ENCODE results near the gene GLT8D1. TPM values are rescaled to one million over a fixed set of nuclear protein-coding genes. Genes with fewer than 3 reads are reported as not detected.

The GLT8D1 gene
- total RNA-seq, 3 donors from 2014 or later, result 44.5 to 65.7 (median 56.4) TPM

GRCh38 chr3:52724511-52724910 lies 18.9 kb upstream of the GLT8D1 start:
- intact Hi-C loops (cut with DNase I; ENCODE audit: low total_unique reads), result no loop called here
- Histone ChIP-seq H3K27ac (no peak overlapping the region), H3K36me3 (no peaks in the 10 kb centered on the region), H3K9me3 (peaks cover 0 to 4% of the 10 kb centered on the region in 2 donors), H3K4me1 (no peaks in the 10 kb centered on the region), H3K4me3 (no peak overlapping the region), H3K27me3 (no peaks in the 10 kb centered on the region)
- no peak for DNase-seq (ENCODE audit: low spot score in 2 of 2)
- TF ChIP-seq, protein P1, sequence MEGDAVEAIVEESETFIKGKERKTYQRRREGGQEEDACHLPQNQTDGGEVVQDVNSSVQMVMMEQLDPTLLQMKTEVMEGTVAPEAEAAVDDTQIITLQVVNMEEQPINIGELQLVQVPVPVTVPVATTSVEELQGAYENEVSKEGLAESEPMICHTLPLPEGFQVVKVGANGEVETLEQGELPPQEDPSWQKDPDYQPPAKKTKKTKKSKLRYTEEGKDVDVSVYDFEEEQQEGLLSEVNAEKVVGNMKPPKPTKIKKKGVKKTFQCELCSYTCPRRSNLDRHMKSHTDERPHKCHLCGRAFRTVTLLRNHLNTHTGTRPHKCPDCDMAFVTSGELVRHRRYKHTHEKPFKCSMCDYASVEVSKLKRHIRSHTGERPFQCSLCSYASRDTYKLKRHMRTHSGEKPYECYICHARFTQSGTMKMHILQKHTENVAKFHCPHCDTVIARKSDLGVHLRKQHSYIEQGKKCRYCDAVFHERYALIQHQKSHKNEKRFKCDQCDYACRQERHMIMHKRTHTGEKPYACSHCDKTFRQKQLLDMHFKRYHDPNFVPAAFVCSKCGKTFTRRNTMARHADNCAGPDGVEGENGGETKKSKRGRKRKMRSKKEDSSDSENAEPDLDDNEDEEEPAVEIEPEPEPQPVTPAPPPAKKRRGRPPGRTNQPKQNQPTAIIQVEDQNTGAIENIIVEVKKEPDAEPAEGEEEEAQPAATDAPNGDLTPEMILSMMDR (IDR thresholded peaks at IDR 0.05), result no peak
- no peak for TF ChIP-seq POLR2A (IDR thresholded peaks at IDR 0.05)
- no peak for TF ChIP-seq POLR2AphosphoS5 (IDR thresholded peaks at IDR 0.05)

GRCh38 chr3:52723935-52724334 lies 18.3 kb upstream of the GLT8D1 start:
- H3K4me3 ChIP-seq, result no peak overlapping the region
- no peaks in the 10 kb centered on the region for H3K27me3 ChIP-seq
- no peak for DNase-seq (ENCODE audit: low spot score in 2 of 2)
- H3K36me3 ChIP-seq, result no peaks in the 10 kb centered on the region
- intact Hi-C loops (cut with DNase I; ENCODE audit: low total_unique reads), result no loop called here
- peaks cover 0 to 4% of the 10 kb centered on the region in 2 donors for H3K9me3 ChIP-seq
- TF ChIP-seq POLR2AphosphoS5 (IDR thresholded peaks at IDR 0.05) (no peak), POLR2A (IDR thresholded peaks at IDR 0.05) (no peak)
- TF ChIP-seq, protein P1 (IDR thresholded peaks at IDR 0.05), result no peak
- no peak overlapping the region for H3K27ac ChIP-seq
- H3K4me1 ChIP-seq, result no peaks in the 10 kb centered on the region

DNA sequence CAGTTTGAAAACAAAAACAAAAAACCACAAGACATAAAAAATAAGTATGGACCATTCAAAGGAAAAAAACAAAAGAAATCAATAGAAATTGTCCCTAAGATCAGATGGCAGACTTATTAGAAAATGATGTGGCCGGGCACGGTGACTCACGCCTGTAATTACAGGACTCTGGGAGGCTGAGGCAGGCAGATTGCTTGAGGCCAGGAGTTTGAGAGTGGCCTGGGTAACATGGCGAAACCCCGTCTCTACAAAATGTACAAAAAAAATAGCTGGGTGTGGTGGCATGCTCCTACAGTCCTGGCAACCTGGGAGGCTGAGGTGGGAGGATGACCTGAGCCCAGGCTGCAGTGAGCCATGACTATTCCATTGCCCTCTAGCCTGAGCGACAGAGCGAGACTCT lies 16.9 kb upstream of the GLT8D1 start:
- no peak for DNase-seq (ENCODE audit: low spot score in 2 of 2)
- Histone ChIP-seq H3K9me3 (peaks cover 0 to 4% of the 10 kb centered on the region in 2 donors), H3K4me3 (no peak overlapping the region), H3K36me3 (no peaks in the 10 kb centered on the region), H3K4me1 (no peaks in the 10 kb centered on the region), H3K27me3 (no peaks in the 10 kb centered on the region), H3K27ac (no peak overlapping the region)
- intact Hi-C loops (cut with DNase I; ENCODE audit: low total_unique reads), result no loop called here
- TF ChIP-seq POLR2AphosphoS5 (IDR thresholded peaks at IDR 0.05) (no peak), POLR2A (IDR thresholded peaks at IDR 0.05) (no peak)
- TF ChIP-seq, protein P1 (IDR thresholded peaks at IDR 0.05), result no peak

- no peak overlapping the region for H3K4me3 ChIP-seq
- H3K9me3 ChIP-seq, result peaks cover 0 to 4% of the 10 kb centered on the region in 2 donors
- no peak for TF ChIP-seq POLR2AphosphoS5 (IDR thresholded peaks at IDR 0.05)
- TF ChIP-seq, protein P1 (IDR thresholded peaks at IDR 0.05), result no peak
- TF ChIP-seq POLR2A (IDR thresholded peaks at IDR 0.05), result no peak
- intact Hi-C loops (cut with DNase I; ENCODE audit: low total_unique reads), result no loop called here
- no peaks in the 10 kb centered on the region for H3K36me3 ChIP-seq
- no peaks in the 10 kb centered on the region for H3K27me3 ChIP-seq
- H3K4me1 ChIP-seq, result no peaks in the 10 kb centered on the region
- no peak overlapping the region for H3K27ac ChIP-seq
- DNase-seq (ENCODE audit: low spot score in 2 of 2), result no peak
These were observed 16.1 kb upstream of the GLT8D1 start for GRCh38 chr3:52721730-52722008.

DNA sequence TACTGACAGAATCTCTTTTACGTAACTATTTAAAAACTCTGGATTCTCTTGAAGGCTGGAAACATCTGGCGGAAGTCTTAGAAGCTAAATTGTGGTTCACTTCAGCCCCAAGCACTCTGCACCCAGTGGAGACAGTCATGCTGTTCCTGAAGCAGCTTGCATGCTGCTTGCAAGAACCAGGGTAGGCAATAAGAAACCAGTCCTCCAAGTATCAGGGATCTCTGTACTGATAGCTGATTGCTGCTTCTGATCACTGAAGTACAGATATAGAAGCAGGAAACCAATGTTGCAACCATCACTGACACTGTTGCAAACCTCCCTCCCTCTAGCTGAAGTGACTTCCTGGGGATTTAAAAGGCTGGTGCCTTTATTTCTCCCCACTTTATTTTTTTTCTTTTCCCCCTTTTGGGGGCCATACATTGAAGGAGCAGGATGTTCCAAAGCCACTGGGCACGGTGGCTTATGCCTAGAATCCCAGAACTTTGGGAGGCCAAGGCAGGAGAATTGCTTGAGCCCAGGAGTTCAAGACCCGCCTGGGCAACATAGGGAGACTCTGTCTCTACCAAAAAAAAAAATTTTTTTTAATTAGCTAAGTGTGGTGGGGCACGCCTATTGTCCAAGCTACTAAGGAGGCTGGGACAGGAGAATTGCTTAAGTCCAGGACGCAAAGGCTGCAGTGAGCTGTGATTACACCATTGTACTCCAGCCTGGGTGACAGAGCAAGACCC lies 15.6 kb upstream of the GLT8D1 start:
- no peaks in the 10 kb centered on the region for H3K4me1 ChIP-seq
- intact Hi-C loops (cut with DNase I; ENCODE audit: low total_unique reads), result no loop called here
- H3K36me3 ChIP-seq, result no peaks in the 10 kb centered on the region
- peaks cover 0 to 4% of the 10 kb centered on the region in 2 donors for H3K9me3 ChIP-seq
- H3K27me3 ChIP-seq, result no peaks in the 10 kb centered on the region
- H3K27ac ChIP-seq, result no peak overlapping the region
- no peak overlapping the region for H3K4me3 ChIP-seq
- TF ChIP-seq POLR2A (IDR thresholded peaks at IDR 0.05) (no peak), POLR2AphosphoS5 (IDR thresholded peaks at IDR 0.05) (no peak)
- TF ChIP-seq, protein P1 (IDR thresholded peaks at IDR 0.05), result no peak
- no peak for DNase-seq (ENCODE audit: low spot score in 2 of 2)
